ENCODE results near the gene TNRC18.

DNA sequence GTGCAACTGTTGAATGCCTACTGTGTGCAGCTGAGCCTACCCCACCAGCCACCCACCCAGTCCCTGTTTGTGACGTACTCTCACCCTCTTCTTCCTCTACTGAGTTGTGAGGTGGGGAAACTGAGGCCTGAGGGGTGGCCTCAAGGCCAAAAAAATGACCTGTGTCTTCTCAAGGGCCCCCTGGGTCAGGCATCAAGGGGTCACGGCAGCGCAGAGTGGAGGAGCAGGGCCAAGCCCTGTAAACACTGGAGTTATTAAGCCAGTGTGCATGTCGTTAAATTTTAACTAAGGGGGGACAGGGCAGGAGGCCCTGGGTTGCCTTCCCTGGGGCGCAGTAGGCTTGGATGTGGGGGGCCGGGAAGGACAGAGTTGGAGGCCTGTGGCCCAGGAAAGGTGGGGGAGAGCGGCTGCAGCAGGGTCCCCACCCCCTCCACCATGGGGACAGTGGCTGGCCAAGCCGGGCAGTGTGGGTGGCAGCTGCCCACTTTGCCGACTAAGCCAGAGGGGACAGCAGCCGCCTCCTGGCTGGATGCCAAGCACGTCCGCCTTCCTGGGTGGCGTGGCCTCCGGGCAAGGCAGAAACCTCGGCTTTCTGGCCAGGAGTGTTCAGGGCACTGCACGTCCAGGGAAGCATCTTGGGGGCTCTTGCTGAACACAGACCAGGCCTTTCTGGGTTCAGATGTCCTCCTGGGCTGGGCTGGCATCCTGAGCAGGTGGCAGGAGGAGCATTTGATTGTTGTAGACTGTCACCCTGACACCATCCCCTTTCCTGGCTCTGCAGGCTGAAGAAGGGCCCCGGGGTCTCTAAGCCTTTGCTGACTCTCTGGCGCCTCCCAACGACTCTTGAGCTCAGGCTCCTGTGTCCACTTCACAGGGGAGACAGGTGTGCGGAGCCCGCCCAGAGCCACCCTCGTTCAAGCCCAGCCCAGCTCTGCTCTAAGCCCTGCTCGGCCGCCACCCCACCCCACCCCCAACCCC is 139.0 kb downstream of the TNRC18 start:
- TF ChIP-seq SNAI2 (CRISPR knock-in tag; IDR thresholded peaks at IDR 0.05) (no peak), ESRRG (CRISPR knock-in tag; IDR thresholded peaks at IDR 0.05) (no peak), TOX (CRISPR knock-in tag; IDR thresholded peaks at IDR 0.05; ENCODE audit: borderline replicate concordance) (no peak), ISL1 (CRISPR knock-in tag; IDR thresholded peaks at IDR 0.05) (no peak), GLIS3 (CRISPR knock-in tag; IDR thresholded peaks at IDR 0.05) (no peak), ZNF70 (CRISPR knock-in tag; IDR thresholded peaks at IDR 0.05) (no peak), ZFP3 (CRISPR knock-in tag; IDR thresholded peaks at IDR 0.05) (no peak)
- TF ChIP-seq, protein P1, sequence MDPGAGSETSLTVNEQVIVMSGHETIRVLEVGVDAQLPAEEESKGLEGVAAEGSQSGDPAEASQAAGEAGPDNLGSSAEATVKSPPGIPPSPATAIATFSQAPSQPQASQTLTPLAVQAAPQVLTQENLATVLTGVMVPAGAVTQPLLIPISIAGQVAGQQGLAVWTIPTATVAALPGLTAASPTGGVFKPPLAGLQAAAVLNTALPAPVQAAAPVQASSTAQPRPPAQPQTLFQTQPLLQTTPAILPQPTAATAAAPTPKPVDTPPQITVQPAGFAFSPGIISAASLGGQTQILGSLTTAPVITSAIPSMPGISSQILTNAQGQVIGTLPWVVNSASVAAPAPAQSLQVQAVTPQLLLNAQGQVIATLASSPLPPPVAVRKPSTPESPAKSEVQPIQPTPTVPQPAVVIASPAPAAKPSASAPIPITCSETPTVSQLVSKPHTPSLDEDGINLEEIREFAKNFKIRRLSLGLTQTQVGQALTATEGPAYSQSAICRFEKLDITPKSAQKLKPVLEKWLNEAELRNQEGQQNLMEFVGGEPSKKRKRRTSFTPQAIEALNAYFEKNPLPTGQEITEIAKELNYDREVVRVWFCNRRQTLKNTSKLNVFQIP (CRISPR knock-in tag; IDR thresholded peaks at IDR 0.05; ENCODE audit: borderline replicate concordance, low read depth), result no peak
- TF ChIP-seq, protein P2, sequence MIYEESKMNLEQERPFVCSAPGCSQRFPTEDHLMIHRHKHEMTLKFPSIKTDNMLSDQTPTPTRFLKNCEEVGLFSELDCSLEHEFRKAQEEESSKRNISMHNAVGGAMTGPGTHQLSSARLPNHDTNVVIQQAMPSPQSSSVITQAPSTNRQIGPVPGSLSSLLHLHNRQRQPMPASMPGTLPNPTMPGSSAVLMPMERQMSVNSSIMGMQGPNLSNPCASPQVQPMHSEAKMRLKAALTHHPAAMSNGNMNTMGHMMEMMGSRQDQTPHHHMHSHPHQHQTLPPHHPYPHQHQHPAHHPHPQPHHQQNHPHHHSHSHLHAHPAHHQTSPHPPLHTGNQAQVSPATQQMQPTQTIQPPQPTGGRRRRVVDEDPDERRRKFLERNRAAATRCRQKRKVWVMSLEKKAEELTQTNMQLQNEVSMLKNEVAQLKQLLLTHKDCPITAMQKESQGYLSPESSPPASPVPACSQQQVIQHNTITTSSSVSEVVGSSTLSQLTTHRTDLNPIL (CRISPR knock-in tag; IDR thresholded peaks at IDR 0.05; ENCODE audit: low read depth), result no peak
- TF ChIP-seq, protein P3, sequence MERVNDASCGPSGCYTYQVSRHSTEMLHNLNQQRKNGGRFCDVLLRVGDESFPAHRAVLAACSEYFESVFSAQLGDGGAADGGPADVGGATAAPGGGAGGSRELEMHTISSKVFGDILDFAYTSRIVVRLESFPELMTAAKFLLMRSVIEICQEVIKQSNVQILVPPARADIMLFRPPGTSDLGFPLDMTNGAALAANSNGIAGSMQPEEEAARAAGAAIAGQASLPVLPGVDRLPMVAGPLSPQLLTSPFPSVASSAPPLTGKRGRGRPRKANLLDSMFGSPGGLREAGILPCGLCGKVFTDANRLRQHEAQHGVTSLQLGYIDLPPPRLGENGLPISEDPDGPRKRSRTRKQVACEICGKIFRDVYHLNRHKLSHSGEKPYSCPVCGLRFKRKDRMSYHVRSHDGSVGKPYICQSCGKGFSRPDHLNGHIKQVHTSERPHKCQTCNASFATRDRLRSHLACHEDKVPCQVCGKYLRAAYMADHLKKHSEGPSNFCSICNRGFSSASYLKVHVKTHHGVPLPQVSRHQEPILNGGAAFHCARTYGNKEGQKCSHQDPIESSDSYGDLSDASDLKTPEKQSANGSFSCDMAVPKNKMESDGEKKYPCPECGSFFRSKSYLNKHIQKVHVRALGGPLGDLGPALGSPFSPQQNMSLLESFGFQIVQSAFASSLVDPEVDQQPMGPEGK (CRISPR knock-in tag; IDR thresholded peaks at IDR 0.05; ENCODE audit: borderline replicate concordance), result no peak
